ENCODE data around the gene WDR86. TPM values are rescaled to one million over a fixed set of nuclear protein-coding genes. Genes with fewer than 3 reads are reported as not detected.

WDR86 gene
- not detected in 2 replicates for total RNA-seq

GRCh38 chr7:151409667-151410404 lies at the start of gene WDR86:
Gene WDR86, minus strand, starts transcription at chr7:151410038. Its CDS starts 449 bp downstream, at chr7:151409589.

GRCh38 chr7:151439855-151440798 lies 30.3 kb upstream of the WDR86 start, which contains the start of gene CRYGN:
Gene CRYGN, minus strand, starts transcription at chr7:151440141. Its CDS starts 224 bp downstream, at chr7:151439917.

GRCh38 chr7:151341357-151342101 lies 68.3 kb downstream of the WDR86 start, which contains the start of gene NUB1:
Gene NUB1, plus strand, starts transcription at chr7:151341812. Its CDS starts 3,538 bp downstream, at chr7:151345350.

Small RNA genes lying within 50 kb of the gene (small RNA-seq; reads per million reads assigned to genes)
- gene MIR3907 = not detected

Other genes with a start within 250 kb of the WDR86 start
- not detected in 2 replicates for gene GBX1, start 242.3 kb downstream of the WDR86 start, total RNA-seq
- gene ASB10, start 222.8 kb downstream of the WDR86 start, total RNA-seq = not detected in 2 replicates
- not detected in 2 replicates for gene H2BK1, start 199.6 kb downstream of the WDR86 start, total RNA-seq
- gene ABCF2, start 182.8 kb downstream of the WDR86 start, total RNA-seq = 77.8 and 86.2 TPM in 2 replicates
- 59.7 and 61.5 TPM in 2 replicates for gene CHPF2, start 177.6 kb downstream of the WDR86 start, total RNA-seq
- 5.6 and 5.8 TPM in 2 replicates for gene SMARCD3, start 161.3 kb downstream of the WDR86 start, total RNA-seq
- 48.6 and 52.5 TPM in 2 replicates for gene NUB1, start 68.2 kb downstream of the WDR86 start, total RNA-seq
- gene CRYGN, start 30.1 kb upstream of the WDR86 start, total RNA-seq = not detected in 2 replicates
- 98.8 and 110 TPM in 2 replicates for gene RHEB, start 109.9 kb upstream of the WDR86 start, total RNA-seq